NCI-H2029 treated with DMSO at 0.1 percent for 48 hours (cell line): ENCODE data around the gene CTSE.
A peak's percentile ranks its signal among the peaks of the same experiment; 100 is the strongest.

Experiments
- DNase-seq: peaks from one replicate; lab custom pipeline; 2025; lab: John Stamatoyannopoulos, UW

The CTSE gene

GRCh38 chr1:205971082-205971481, 52.6 kb downstream of the CTSE start:
- no peak for DNase-seq

GRCh38 chr1:205970486-205970885, 53.2 kb downstream of the CTSE start:
- peak; percentile 36 for DNase-seq

- DNase-seq, result no peak
Observed at GRCh38 chr1:205969229-205969628, 54.5 kb downstream of the CTSE start.

GRCh38 chr1:205967554-205968335, 56.0 kb downstream of the CTSE start:
- no peak for DNase-seq

GRCh38 chr1:205965036-205965884, 58.4 kb downstream of the CTSE start:
- DNase-seq, result peak; percentile 98

- DNase-seq, result no peak
Observed at GRCh38 chr1:205963352-205964155, 60.1 kb downstream of the CTSE start.

GRCh38 chr1:205962821-205963221, 60.9 kb downstream of the CTSE start:
- DNase-seq, result no peak

- DNase-seq, result peak; percentile 91
Observed at GRCh38 chr1:205961991-205962820, 61.5 kb downstream of the CTSE start.

GRCh38 chr1:205961405-205961804, 62.3 kb downstream of the CTSE start:
- no peak for DNase-seq

- DNase-seq, result no peak
Observed at GRCh38 chr1:205959789-205960188, 63.9 kb downstream of the CTSE start.
